Fibroblast of lung (primary cell): ENCODE data around the gene ATOH8. TPM values are rescaled to one million over a fixed set of nuclear protein-coding genes. Genes with fewer than 3 reads are reported as not detected.
A peak's percentile ranks its signal among the peaks of the same experiment; 100 is the strongest.

Source experiments
- DNase-seq, 2 donors: peaks; one replicate each; pipeline versions ENCODE4 v3.0.0 to v3.0.0-alpha.2; 2010; ENCODE audit warnings: low read depth in 2 of 2
- H2AFZ ChIP-seq: 2 replicates; pipeline ENCODE4 v1.5.1; 2012; ENCODE audit warnings: low read length, control low read depth, inconsistent platforms
- H3K27ac ChIP-seq: 2 replicates; pipeline ENCODE4 v1.5.1; 2011; ENCODE audit warnings: low read length, control low read depth; ENCODE audit not compliant: insufficient read depth
- H3K27me3 ChIP-seq: 2 replicates; pipeline ENCODE4 v1.5.1; 2011; ENCODE audit warnings: mild to moderate bottlenecking, low read length; ENCODE audit not compliant: control insufficient read depth, insufficient read depth
- H3K36me3 ChIP-seq: 2 replicates; pipeline ENCODE4 v1.5.1; 2011; ENCODE audit warnings: low read length; ENCODE audit not compliant: control insufficient read depth, insufficient read depth
- H3K4me1 ChIP-seq: 2 replicates; pipeline ENCODE4 v1.5.1; 2011; ENCODE audit warnings: low read length; ENCODE audit not compliant: control insufficient read depth, insufficient read depth; ENCODE audit errors: extremely low read depth
- H3K4me2 ChIP-seq: 2 replicates; pipeline ENCODE4 v1.5.1; 2011; ENCODE audit warnings: low read length, control low read depth; ENCODE audit not compliant: insufficient read depth; ENCODE audit errors: extremely low read depth
- H3K4me3 ChIP-seq, 4 experiments: fragments of 200-600 bp in 1 of 4; sonication (generic) in 1 of 4; replicated peaks in 1 of 4; 2 replicates each; pipeline ENCODE4 v1.5.1; 2011 to 2016; ENCODE audit warnings: low read length in 4 of 4, low read depth in 3 of 4, mild to moderate bottlenecking in 3 of 4, control low read depth in 2 of 4, inconsistent platforms in 1 of 4, mixed read lengths in 1 of 4; ENCODE audit not compliant: insufficient read depth in 1 of 4; ENCODE audit errors: control extremely low read depth in 1 of 4
- H3K79me2 ChIP-seq: 2 replicates; pipeline ENCODE4 v1.5.1; 2012; ENCODE audit warnings: mild to moderate bottlenecking, low read length, inconsistent platforms; ENCODE audit not compliant: control insufficient read depth, insufficient read depth
- H3K9ac ChIP-seq: 2 replicates; pipeline ENCODE4 v1.5.1; 2011; ENCODE audit warnings: mild to moderate bottlenecking, low read length, control low read depth; ENCODE audit not compliant: insufficient read depth
- H3K9me3 ChIP-seq: 2 replicates; pipeline ENCODE4 v1.5.1; 2012; ENCODE audit warnings: low read depth, low read length; ENCODE audit not compliant: control insufficient read depth, insufficient read depth
- H4K20me1 ChIP-seq: 2 replicates; pipeline ENCODE4 v1.5.1; 2011; ENCODE audit warnings: low read length; ENCODE audit not compliant: control insufficient read depth, insufficient read depth; ENCODE audit errors: extremely low read depth
- CTCF ChIP-seq, 2 donors: IDR thresholded peaks in 1 of 2; conservative IDR thresholded peaks in 1 of 2; 1 replicate in 1 of 2; 2 replicates in 1 of 2; pipeline ENCODE4 v1.5.1; 2011 to 2012; ENCODE audit warnings: low read length in 2 of 2, control low read depth in 1 of 2, inconsistent platforms in 1 of 2, low read depth in 1 of 2, mild to moderate bottlenecking in 1 of 2
- EZH2 ChIP-seq: IDR thresholded peaks from 2 replicates; pipeline ENCODE4 v1.5.1; 2012; ENCODE audit warnings: low read length, control low read depth, mild to moderate bottlenecking; ENCODE audit errors: missing control alignments
- polyA plus RNA-seq, 2 donors: library from polyadenylated mRNA; depleted of rRNA in 1 of 2; stranded (reverse) in 1 of 2; unstranded in 1 of 2; fragments of >200 nt; gene quantifications; 2 replicates each; pipeline ENCODE4 v1.2.1, GENCODE V29; 2011 to 2012; ENCODE audit warnings: missing spikeins in 1 of 2
- total RNA-seq: library from RNA; depleted of rRNA; stranded (reverse); fragments of >200 nt; gene quantifications from 2 replicates; pipeline ENCODE4 v1.2.1, GENCODE V29; 2014

ATOH8 gene
- total and polyA plus RNA-seq, 2 donors (not counting 1 experiment from before 2014, with no cell fraction given) = 5.6 to 19.2 TPM

- H3K36me3 ChIP-seq = peaks cover 8% of the 10 kb centered on the region
- H3K4me1 ChIP-seq = peaks cover 10% of the 10 kb centered on the region
- no peaks in the 10 kb centered on the region for H3K9me3 ChIP-seq
- no peaks in the 10 kb centered on the region for H4K20me1 ChIP-seq
- H3K9ac ChIP-seq = peak overlapping the region; percentile 20
- H3K79me2 ChIP-seq = peaks cover 57% of the 10 kb centered on the region
- DNase-seq = no peak
- no peaks in the 10 kb centered on the region for H3K27me3 ChIP-seq
- peak overlapping the region; percentile 5 to 96 (median 89) for H3K4me3 ChIP-seq
- TF ChIP-seq EZH2 (no peak), CTCF (conservative IDR thresholded peaks at IDR 0.05 in 1 of 2, IDR thresholded peaks at IDR 0.05 in 1 of 2; ENCODE audit: low read depth in 1 of 2, low read length in 2 of 2) (no peak)
- H3K4me2 ChIP-seq = peak overlapping the region; percentile 89
- H3K27ac ChIP-seq = no peak overlapping the region
- no peak overlapping the region for H2AFZ ChIP-seq
Measured at GRCh38 chr2:85756195-85756594, 2.4 kb downstream of the ATOH8 start.

GRCh38 chr2:85756822-85757435 lies 3.1 kb downstream of the ATOH8 start:
- DNase-seq = no peak
- Histone ChIP-seq H3K4me2 (peak overlapping the region; percentile 89), H3K4me3 (peak overlapping the region in 1 of 4 experiments; percentile 95), H4K20me1 (no peaks in the 10 kb centered on the region), H3K36me3 (peaks cover 8% of the 10 kb centered on the region), H3K27me3 (no peaks in the 10 kb centered on the region), H3K4me1 (peaks cover 7% of the 10 kb centered on the region), H3K79me2 (peaks cover 62% of the 10 kb centered on the region), H2AFZ (no peak overlapping the region), H3K27ac (no peak overlapping the region), H3K9ac (no peak overlapping the region), H3K9me3 (no peaks in the 10 kb centered on the region)
- TF ChIP-seq CTCF (conservative IDR thresholded peaks at IDR 0.05 in 1 of 2, IDR thresholded peaks at IDR 0.05 in 1 of 2; ENCODE audit: low read depth in 1 of 2, low read length in 2 of 2) (no peak), EZH2 (no peak)

GRCh38 chr2:85757860-85758259 lies 4.1 kb downstream of the ATOH8 start:
- H3K4me2 ChIP-seq = peak overlapping the region; percentile 20
- peaks cover 7% of the 10 kb centered on the region for H3K4me1 ChIP-seq
- no peaks in the 10 kb centered on the region for H3K9me3 ChIP-seq
- no peak for DNase-seq
- no peaks in the 10 kb centered on the region for H4K20me1 ChIP-seq
- no peak overlapping the region for H3K27ac ChIP-seq
- H3K79me2 ChIP-seq = peaks cover 68% of the 10 kb centered on the region
- no peak overlapping the region for H2AFZ ChIP-seq
- H3K4me3 ChIP-seq = no peak overlapping the region
- peaks cover 8% of the 10 kb centered on the region for H3K36me3 ChIP-seq
- TF ChIP-seq CTCF (conservative IDR thresholded peaks at IDR 0.05 in 1 of 2, IDR thresholded peaks at IDR 0.05 in 1 of 2; ENCODE audit: low read depth in 1 of 2, low read length in 2 of 2) (no peak), EZH2 (no peak)
- no peaks in the 10 kb centered on the region for H3K27me3 ChIP-seq
- H3K9ac ChIP-seq = no peak overlapping the region
